D721Med (cell line): Measurements from ENCODE around the gene ALG3.

Experiments used
- DNase-seq: peaks from one replicate; pipeline ENCODE4 v3.0.0; 2011; ENCODE audit warnings: low spot score; ENCODE audit not compliant: insufficient read length
- FAIRE-seq: peaks from 2 replicates; lab custom pipeline; 2011; peaks lifted over from hg19 to GRCh38; lab: Jason Lieb, UNC
- CTCF ChIP-seq: IDR thresholded peaks from 2 replicates; pipeline ENCODE4 v1.5.1; 2012; ENCODE audit warnings: mild to moderate bottlenecking, control low read depth; ENCODE audit not compliant: insufficient read depth; ENCODE audit errors: missing control alignments

Gene ALG3

GRCh38 chr3:184203526-184203925, 45.2 kb downstream of the ALG3 start:
- FAIRE-seq (no peak), DNase-seq (no peak)
- TF ChIP-seq CTCF: no peak

GRCh38 chr3:184200825-184201224, 47.9 kb downstream of the ALG3 start:
- DNase-seq (no peak), FAIRE-seq (no peak)
- TF ChIP-seq CTCF: no peak

- no peak for TF ChIP-seq CTCF
- FAIRE-seq (no peak), DNase-seq (no peak)
Measured at GRCh38 chr3:184198509-184198908, 50.3 kb downstream of the ALG3 start.

GRCh38 chr3:184196536-184196935, 52.2 kb downstream of the ALG3 start:
- FAIRE-seq (no peak), DNase-seq (no peak)
- TF ChIP-seq CTCF: no peak

- TF ChIP-seq CTCF: no peak
- no peak for FAIRE-seq
- no peak for DNase-seq
Measured at GRCh38 chr3:184193991-184194539, 54.7 kb downstream of the ALG3 start.

GRCh38 chr3:184192889-184193288, 55.9 kb downstream of the ALG3 start:
- DNase-seq (no peak), FAIRE-seq (no peak)
- no peak for TF ChIP-seq CTCF
